ENCODE measurements around the gene SERGEF.

SERGEF gene

DNA sequence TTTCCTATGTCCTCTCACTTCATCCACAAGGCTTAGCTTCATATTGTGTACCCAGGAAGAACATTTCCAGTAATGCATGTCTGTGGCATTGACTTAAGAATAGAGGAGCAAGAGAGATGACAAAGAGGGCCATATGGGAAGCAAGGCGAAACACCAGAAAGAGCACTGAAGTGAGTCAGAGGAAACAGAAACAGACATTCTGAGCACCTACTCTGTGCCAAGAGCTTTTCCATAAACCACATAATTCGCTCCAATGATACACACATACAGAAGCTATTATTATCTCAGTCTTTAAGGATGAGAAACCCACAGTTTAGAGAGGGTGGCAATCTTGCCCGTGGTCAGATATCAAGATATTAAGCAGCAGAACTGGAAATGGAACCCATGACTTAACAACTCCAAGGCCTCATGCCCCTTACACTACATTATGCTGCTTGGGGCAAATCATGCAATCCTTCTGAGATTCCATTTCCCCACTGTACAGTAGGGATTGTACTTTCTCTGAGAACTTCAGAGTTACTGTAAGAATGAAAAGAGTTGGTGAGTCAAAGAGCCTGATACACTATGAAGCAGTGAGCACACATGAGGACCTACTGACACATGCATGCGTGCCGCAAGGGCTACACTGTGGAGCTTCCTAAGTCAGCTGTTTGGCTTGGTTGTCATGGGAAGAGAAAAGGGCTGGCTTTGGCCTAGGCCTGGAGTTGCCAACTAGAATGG is 151.7 kb downstream of the SERGEF start:
- H3K4me1 ChIP-seq: no peaks in the 10 kb centered on the region
- H3K9me3 ChIP-seq (ENCODE audit: control insufficient read depth, low read length): no peaks in the 10 kb centered on the region
- H2AFZ ChIP-seq: no peak overlapping the region
- no peak overlapping the region for H3K9ac ChIP-seq
- no peak overlapping the region for H3K4me2 ChIP-seq (ENCODE audit: low read length)
- no peaks in the 10 kb centered on the region for H3K27me3 ChIP-seq (ENCODE audit: control insufficient read depth, insufficient read depth, low read length)
- H3K79me2 ChIP-seq: no peaks in the 10 kb centered on the region
- TF ChIP-seq, protein P1, sequence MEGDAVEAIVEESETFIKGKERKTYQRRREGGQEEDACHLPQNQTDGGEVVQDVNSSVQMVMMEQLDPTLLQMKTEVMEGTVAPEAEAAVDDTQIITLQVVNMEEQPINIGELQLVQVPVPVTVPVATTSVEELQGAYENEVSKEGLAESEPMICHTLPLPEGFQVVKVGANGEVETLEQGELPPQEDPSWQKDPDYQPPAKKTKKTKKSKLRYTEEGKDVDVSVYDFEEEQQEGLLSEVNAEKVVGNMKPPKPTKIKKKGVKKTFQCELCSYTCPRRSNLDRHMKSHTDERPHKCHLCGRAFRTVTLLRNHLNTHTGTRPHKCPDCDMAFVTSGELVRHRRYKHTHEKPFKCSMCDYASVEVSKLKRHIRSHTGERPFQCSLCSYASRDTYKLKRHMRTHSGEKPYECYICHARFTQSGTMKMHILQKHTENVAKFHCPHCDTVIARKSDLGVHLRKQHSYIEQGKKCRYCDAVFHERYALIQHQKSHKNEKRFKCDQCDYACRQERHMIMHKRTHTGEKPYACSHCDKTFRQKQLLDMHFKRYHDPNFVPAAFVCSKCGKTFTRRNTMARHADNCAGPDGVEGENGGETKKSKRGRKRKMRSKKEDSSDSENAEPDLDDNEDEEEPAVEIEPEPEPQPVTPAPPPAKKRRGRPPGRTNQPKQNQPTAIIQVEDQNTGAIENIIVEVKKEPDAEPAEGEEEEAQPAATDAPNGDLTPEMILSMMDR (IDR thresholded peaks at IDR 0.05): no peak
- no peak overlapping the region for H3K27ac ChIP-seq
- no peaks in the 10 kb centered on the region for H3K36me3 ChIP-seq (ENCODE audit: control insufficient read depth, insufficient read depth, low read length)
- no peak overlapping the region for H3K4me3 ChIP-seq (ENCODE audit: low read depth, low read length)

DNA sequence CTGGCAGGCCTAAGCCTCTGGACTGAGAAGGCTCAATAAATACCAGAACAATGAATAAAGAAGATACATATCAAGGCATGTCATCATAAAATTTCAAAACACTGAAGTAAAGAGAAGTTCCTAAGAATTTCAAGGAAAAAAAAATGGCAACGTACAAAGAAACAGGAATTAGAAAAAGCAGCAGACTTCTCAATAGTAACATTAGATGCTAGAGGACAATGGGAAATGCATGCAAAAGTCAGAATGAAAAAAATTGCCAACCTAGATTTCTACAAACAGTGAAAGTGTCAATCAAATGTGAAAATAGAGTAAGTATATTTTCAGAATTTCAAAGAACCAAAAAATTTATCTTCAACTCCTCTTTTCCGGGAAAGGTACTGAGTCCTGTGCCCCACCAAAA is 153.3 kb downstream of the SERGEF start:
- TF ChIP-seq, protein P1 (IDR thresholded peaks at IDR 0.05): no peak
- Histone ChIP-seq H3K27ac (no peak overlapping the region), H3K79me2 (no peaks in the 10 kb centered on the region), H3K4me3 (ENCODE audit: low read depth, low read length) (no peak overlapping the region), H3K27me3 (ENCODE audit: control insufficient read depth, insufficient read depth, low read length) (no peaks in the 10 kb centered on the region), H3K4me1 (no peaks in the 10 kb centered on the region), H3K9ac (no peak overlapping the region), H3K36me3 (ENCODE audit: control insufficient read depth, insufficient read depth, low read length) (no peaks in the 10 kb centered on the region), H3K4me2 (ENCODE audit: low read length) (no peak overlapping the region), H3K9me3 (ENCODE audit: control insufficient read depth, low read length) (no peaks in the 10 kb centered on the region), H2AFZ (no peak overlapping the region)

DNA sequence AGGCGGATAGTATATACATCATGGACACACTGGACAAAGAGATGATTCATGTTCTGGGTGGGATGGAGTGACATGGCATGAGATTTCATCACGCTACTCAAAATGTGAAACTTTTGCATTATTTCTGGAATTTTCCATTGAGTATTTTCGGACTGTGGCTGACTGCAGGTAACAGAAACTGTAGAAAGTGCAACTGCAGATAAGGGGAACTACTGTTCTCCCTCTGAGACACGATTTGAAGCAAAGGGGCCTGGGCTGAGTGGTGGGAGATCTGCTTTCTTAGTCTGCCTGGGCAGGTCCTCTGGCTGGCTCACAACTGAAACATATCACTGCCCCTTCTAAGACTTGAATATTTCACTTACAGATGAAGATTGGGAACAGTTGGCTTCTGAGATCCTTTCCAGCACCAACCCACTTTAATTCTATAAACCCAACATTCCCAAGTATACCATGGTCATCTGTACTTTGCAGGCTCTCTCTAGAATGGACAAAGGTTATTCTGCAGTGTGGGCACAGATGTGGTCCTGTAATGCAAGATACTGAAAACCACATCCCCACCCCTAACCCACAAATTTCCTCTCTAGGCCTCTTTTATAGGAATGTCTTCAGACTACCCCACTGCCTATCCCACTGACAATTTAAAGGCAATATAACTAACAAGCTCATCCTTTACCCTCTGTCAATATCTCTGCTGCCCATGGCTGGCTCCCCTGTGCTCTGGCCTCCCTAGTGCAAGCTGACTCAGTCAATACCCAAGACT is 157.1 kb downstream of the SERGEF start:
- no peak overlapping the region for H2AFZ ChIP-seq
- H3K4me3 ChIP-seq (ENCODE audit: low read depth, low read length): no peak overlapping the region
- H3K4me1 ChIP-seq: no peaks in the 10 kb centered on the region
- no peaks in the 10 kb centered on the region for H3K9me3 ChIP-seq (ENCODE audit: control insufficient read depth, low read length)
- H3K27me3 ChIP-seq (ENCODE audit: control insufficient read depth, insufficient read depth, low read length): no peaks in the 10 kb centered on the region
- no peak overlapping the region for H3K27ac ChIP-seq
- TF ChIP-seq, protein P1 (IDR thresholded peaks at IDR 0.05): no peak
- no peak overlapping the region for H3K4me2 ChIP-seq (ENCODE audit: low read length)
- H3K9ac ChIP-seq: no peak overlapping the region
- H3K36me3 ChIP-seq (ENCODE audit: control insufficient read depth, insufficient read depth, low read length): no peaks in the 10 kb centered on the region
- H3K79me2 ChIP-seq: no peaks in the 10 kb centered on the region

DNA sequence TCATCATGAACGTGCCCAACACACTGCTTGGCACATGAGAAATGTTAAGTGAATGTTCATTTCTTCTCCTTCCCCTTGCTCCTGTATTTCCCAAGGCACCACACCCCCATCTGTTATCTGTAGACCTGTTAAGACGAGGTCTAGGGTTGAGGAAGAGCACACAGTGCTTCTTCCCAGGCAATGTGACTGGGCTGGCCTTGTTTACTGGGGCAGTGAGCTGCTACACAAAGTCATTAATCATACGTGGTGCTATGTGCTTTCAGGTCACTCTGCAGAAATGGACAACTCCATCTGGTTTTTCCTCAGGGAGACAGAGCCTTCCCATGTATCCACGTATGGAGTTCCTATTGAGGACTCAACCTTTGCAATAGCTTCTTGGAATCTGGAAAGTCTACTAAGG is 159.6 kb downstream of the SERGEF start:
- H3K9me3 ChIP-seq (ENCODE audit: control insufficient read depth, low read length): no peaks in the 10 kb centered on the region
- H2AFZ ChIP-seq: no peak overlapping the region
- H3K4me2 ChIP-seq (ENCODE audit: low read length): no peak overlapping the region
- H3K9ac ChIP-seq: no peak overlapping the region
- no peaks in the 10 kb centered on the region for H3K79me2 ChIP-seq
- H3K4me3 ChIP-seq (ENCODE audit: low read depth, low read length): no peak overlapping the region
- H3K36me3 ChIP-seq (ENCODE audit: control insufficient read depth, insufficient read depth, low read length): no peaks in the 10 kb centered on the region
- no peaks in the 10 kb centered on the region for H3K4me1 ChIP-seq
- TF ChIP-seq, protein P1 (IDR thresholded peaks at IDR 0.05): no peak
- H3K27ac ChIP-seq: no peak overlapping the region
- H3K27me3 ChIP-seq (ENCODE audit: control insufficient read depth, insufficient read depth, low read length): no peaks in the 10 kb centered on the region
